B cell (primary cell): ENCODE data around the gene TBC1D20. TPM values are rescaled to one million over a fixed set of nuclear protein-coding genes. Genes with fewer than 3 reads are reported as not detected.

Source experiments
- ATAC-seq: fragments of 200-7000 bp; cut with Tn5 transposase; one replicate; pipeline ENCODE4 v1.10.0; 2021; ENCODE audit warnings: low read depth, mild to moderate bottlenecking, moderate number of reproducible peaks, moderate library complexity
- CTCF ChIA-PET: fragments of 350-600 bp; sonication (Branson Sonifier 250); formaldehyde crosslinking; loops from one replicate; lab custom pipeline; 2021; ENCODE audit warnings: antibody characterized with exemption, inconsistent platforms; lab: Charles Lee
- POLR2A ChIA-PET: fragments of 350-600 bp; sonication (Branson Sonifier 250); formaldehyde crosslinking; loops from one replicate; lab custom pipeline; 2021; ENCODE audit warnings: antibody characterized with exemption; lab: Charles Lee
- DNase-seq: peaks from one replicate; pipeline ENCODE4 v3.0.0; 2013
- H2AFZ ChIP-seq: 2 replicates; pipeline ENCODE4 v1.6.1; 2012; ENCODE audit warnings: mild to moderate bottlenecking, low read depth, low read length; ENCODE audit not compliant: insufficient read depth, poor library complexity, severe bottlenecking
- H3K27ac ChIP-seq, 2 donors: 1 replicate in 1 of 2; 2 replicates in 1 of 2; pipeline ENCODE4 v1.5.1; 2012 to 2013; ENCODE audit warnings: low read length in 2 of 2, mild to moderate bottlenecking in 2 of 2, moderate library complexity in 1 of 2
- H3K27me3 ChIP-seq, 4 experiments: fragments of 200-600 bp in 1 of 4; sonication (generic) in 1 of 4; replicated peaks in 1 of 4; 1 replicate in 2 of 4; 2 replicates in 2 of 4; pipeline versions ENCODE4 v1.6.1 to v1.7.0; 2013 to 2016; ENCODE audit warnings: low read length in 3 of 4, mild to moderate bottlenecking in 2 of 4, mixed read lengths in 1 of 4, moderate library complexity in 1 of 4; ENCODE audit not compliant: insufficient read depth in 4 of 4, control insufficient read depth in 3 of 4; ENCODE audit errors: control extremely low read depth in 1 of 4
- H3K36me3 ChIP-seq, 2 experiments: replicated peaks in 1 of 2; 1 replicate in 1 of 2; 2 replicates in 1 of 2; pipeline versions ENCODE4 v1.6.1 to v1.7.1; 2013; ENCODE audit warnings: low read length in 1 of 2; ENCODE audit not compliant: insufficient read depth in 2 of 2, control insufficient read depth in 1 of 2; ENCODE audit errors: control extremely low read depth in 1 of 2, extremely low read depth in 1 of 2
- H3K4me1 ChIP-seq, 2 donors: fragments of 200-600 bp in 1 of 2; sonication (generic) in 1 of 2; 1 replicate in 1 of 2; 2 replicates in 1 of 2; pipeline versions ENCODE4 v1.5.1 to v1.6.1; 2013 to 2017; ENCODE audit warnings: low read length in 2 of 2; ENCODE audit not compliant: control insufficient read depth in 2 of 2, insufficient read depth in 2 of 2
- H3K4me2 ChIP-seq: replicated peaks from 2 replicates; pipeline ENCODE3; 2012; ENCODE audit warnings: mild to moderate bottlenecking, low read depth, low read length; ENCODE audit not compliant: poor library complexity, severe bottlenecking
- H3K4me3 ChIP-seq, 5 experiments: fragments of 200-600 bp in 1 of 5; sonication (generic) in 1 of 5; 1 replicate in 3 of 5; 2 replicates in 2 of 5; pipeline versions ENCODE4 v1.5.1 to v1.7.0; 2011 to 2016; ENCODE audit warnings: low read length in 4 of 5, mild to moderate bottlenecking in 4 of 5, low read depth in 2 of 5, control low read depth in 1 of 5, moderate library complexity in 1 of 5; ENCODE audit not compliant: insufficient read depth in 1 of 5; ENCODE audit errors: control extremely low read depth in 1 of 5, extremely low read depth in 1 of 5
- H3K79me2 ChIP-seq: fragments of 200-600 bp; sonication (generic); one replicate; pipeline ENCODE4 v1.6.0; 2016; ENCODE audit warnings: low read length; ENCODE audit not compliant: control insufficient read depth, insufficient read depth
- H3K9ac ChIP-seq: fragments of 200-600 bp; sonication (generic); 2 replicates; pipeline ENCODE4 v1.6.1; 2017; ENCODE audit warnings: mild to moderate bottlenecking, low read length, moderate library complexity
- H3K9me3 ChIP-seq, 3 donors: one replicate each; pipeline versions ENCODE4 v1.6.1 to v1.7.1; 2013; ENCODE audit warnings: low read length in 2 of 3; ENCODE audit not compliant: control insufficient read depth in 2 of 3, insufficient read depth in 1 of 3; ENCODE audit errors: control extremely low read depth in 1 of 3
- H4K20me1 ChIP-seq: 2 replicates; pipeline ENCODE4 v1.6.0; 2012; ENCODE audit warnings: mild to moderate bottlenecking, low read length; ENCODE audit not compliant: insufficient read depth, control insufficient read depth, poor library complexity, severe bottlenecking
- H3K27ac Mint-ChIP-seq: one replicate; pipeline ENCODE4 v1.8.0; 2021; ENCODE audit warnings: mixed read lengths
- H3K27me3 Mint-ChIP-seq: one replicate; pipeline ENCODE4 v1.8.0; 2021; ENCODE audit warnings: mixed read lengths
- H3K4me1 Mint-ChIP-seq: one replicate; pipeline ENCODE4 v1.8.0; 2021; ENCODE audit warnings: mixed read lengths
- H3K4me3 Mint-ChIP-seq: one replicate; pipeline ENCODE4 v1.8.0; 2021; ENCODE audit warnings: mixed read lengths
- H3K9me3 Mint-ChIP-seq: one replicate; pipeline ENCODE4 v1.8.0; 2022; ENCODE audit warnings: mixed read lengths; ENCODE audit not compliant: insufficient read depth
- EZH2 ChIP-seq: IDR thresholded peaks from 2 replicates; pipeline ENCODE4 v1.6.1; 2012; ENCODE audit warnings: borderline replicate concordance, low read depth, mild to moderate bottlenecking, moderate library complexity, low read length; ENCODE audit not compliant: insufficient read depth, poor library complexity, severe bottlenecking
- WGBS: methylation state at CpG from one replicate; pipeline ENCODE4 v1.1.5; 2013; ENCODE audit warnings: missing lambda C conversion rate; ENCODE audit not compliant: insufficient coverage; 5-methylcytosine and 5-hydroxymethylcytosine counted together
- intact Hi-C: fragments of 100-400 bp; cut with micrococcal nuclease; formaldehyde crosslinking; loops from one replicate; pipeline ENCODE4 v1.10.0; 2022
- polyA plus RNA-seq: library from polyadenylated mRNA; depleted of rRNA; stranded (reverse); fragments of >200 nt; gene quantifications from 2 replicates; pipeline ENCODE4 v1.2.3, GENCODE V29; 2012
- total RNA-seq, 2 donors: library from RNA; stranded (reverse); fragments of 120-200 nt in 1 of 2; gene quantifications; 1 replicate in 1 of 2; 2 replicates in 1 of 2; pipeline versions ENCODE4 v1.2.3 to v1.2.4, GENCODE V29; 2013 to 2022
- TF ChIP-seq, protein P1 (sequence below): fragments of 200-600 bp; IDR thresholded peaks from one replicate; pipeline ENCODE4 v1.8.0; 2022; ENCODE audit warnings: antibody characterized with exemption, mild to moderate bottlenecking

TBC1D20 gene
- total and polyA plus RNA-seq, 2 donors (not counting 1 experiment from before 2014, with no cell fraction given), result 31.7 to 40.0 TPM

DNA sequence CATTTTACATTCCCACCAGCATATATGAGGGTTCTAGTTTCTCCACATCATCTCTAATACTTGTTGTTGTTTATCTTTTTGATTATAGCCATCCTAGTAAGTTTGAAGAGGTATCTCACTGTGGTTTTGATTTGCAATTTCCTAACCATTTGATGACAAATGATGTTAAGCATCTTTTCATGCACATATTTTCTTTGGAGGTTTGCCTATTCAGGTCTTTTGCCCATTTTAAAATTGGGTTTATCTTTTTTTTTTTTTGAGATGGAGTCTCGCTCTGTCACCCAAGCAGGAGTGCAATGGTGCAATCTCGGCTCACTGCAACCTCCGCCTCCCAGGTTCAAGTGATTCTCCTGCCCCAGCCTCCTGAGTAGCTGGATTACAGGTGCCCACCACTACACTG lies 50.3 kb downstream of the TBC1D20 start:
- Histone ChIP-seq H3K27ac (no peak overlapping the region), H3K79me2 (peaks cover 76% of the 10 kb centered on the region), H3K9me3 (no peaks in the 10 kb centered on the region), H3K4me2 (no peak overlapping the region), H3K36me3 (peaks cover 0 to 19% of the 10 kb centered on the region in 2 experiments), H3K9ac (no peak overlapping the region), H3K27me3 (no peaks in the 10 kb centered on the region), H3K4me1 (peaks cover 18 to 20% of the 10 kb centered on the region in 2 donors), H4K20me1 (peaks cover 34% of the 10 kb centered on the region), H3K4me3 (no peak overlapping the region), H2AFZ (no peak overlapping the region)
- CTCF ChIA-PET, result interaction anchor here (1.1 kb wide), 1 partner anchor 58 kb away, joined by 3 read pairs; no protein-coding TSS in a partner anchor
- ATAC-seq, result no peak
- no peak overlapping the region for H3K27ac Mint-ChIP-seq
- WGBS, result 100% methylated on average over 2 of the region's 3 CpGs
- no peak for DNase-seq
- POLR2A ChIA-PET, result no interaction called here
- no peaks in the 10 kb centered on the region for H3K27me3 Mint-ChIP-seq
- intact Hi-C loops, result no loop called here
- H3K4me3 Mint-ChIP-seq, result no peak overlapping the region
- H3K4me1 Mint-ChIP-seq, result peaks cover 40% of the 10 kb centered on the region
- H3K9me3 Mint-ChIP-seq, result no peaks in the 10 kb centered on the region
- TF ChIP-seq, protein P1, sequence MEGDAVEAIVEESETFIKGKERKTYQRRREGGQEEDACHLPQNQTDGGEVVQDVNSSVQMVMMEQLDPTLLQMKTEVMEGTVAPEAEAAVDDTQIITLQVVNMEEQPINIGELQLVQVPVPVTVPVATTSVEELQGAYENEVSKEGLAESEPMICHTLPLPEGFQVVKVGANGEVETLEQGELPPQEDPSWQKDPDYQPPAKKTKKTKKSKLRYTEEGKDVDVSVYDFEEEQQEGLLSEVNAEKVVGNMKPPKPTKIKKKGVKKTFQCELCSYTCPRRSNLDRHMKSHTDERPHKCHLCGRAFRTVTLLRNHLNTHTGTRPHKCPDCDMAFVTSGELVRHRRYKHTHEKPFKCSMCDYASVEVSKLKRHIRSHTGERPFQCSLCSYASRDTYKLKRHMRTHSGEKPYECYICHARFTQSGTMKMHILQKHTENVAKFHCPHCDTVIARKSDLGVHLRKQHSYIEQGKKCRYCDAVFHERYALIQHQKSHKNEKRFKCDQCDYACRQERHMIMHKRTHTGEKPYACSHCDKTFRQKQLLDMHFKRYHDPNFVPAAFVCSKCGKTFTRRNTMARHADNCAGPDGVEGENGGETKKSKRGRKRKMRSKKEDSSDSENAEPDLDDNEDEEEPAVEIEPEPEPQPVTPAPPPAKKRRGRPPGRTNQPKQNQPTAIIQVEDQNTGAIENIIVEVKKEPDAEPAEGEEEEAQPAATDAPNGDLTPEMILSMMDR, result no peak
- no peak for TF ChIP-seq EZH2

DNA sequence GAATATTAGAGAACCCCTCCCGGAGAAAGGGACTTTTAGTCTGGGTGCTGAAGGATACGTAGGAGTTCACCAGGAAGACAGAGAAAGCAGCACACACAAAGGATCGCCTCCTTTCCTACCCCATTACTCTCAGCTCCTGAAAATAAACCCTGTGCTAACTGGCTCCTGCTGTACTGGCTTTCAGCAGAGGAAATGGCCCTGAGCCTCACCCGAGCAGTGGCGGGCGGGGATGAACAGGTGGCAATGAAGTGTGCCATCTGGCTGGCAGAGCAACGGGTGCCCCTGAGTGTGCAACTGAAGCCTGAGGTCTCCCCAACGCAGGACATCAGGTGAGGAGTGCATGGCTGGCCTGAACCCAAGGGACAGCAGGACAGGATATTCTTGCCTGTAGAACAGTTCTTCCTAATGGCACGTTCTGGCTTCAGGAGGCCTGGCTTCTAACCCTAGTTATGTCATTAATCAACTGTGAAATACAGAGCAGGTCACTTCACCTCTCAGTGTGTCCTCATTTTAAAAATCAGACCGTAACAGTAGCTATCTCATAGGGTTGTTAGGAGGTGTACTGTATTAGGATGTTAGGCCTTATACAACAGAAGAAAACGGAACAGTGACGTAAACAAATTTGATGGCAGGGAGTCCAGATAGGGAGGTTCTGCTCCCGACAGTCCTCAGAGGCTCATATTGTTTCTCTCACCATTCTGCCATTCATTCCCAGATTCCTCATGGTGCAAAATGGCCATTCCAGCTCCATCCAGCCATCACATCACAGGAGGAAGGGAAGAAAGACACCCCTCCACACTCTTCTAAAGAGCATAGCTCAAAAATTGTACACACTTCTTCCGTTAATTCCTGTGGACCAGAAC lies 52.4 kb downstream of the TBC1D20 start:
- intact Hi-C loops, result no loop called here
- Histone ChIP-seq H3K79me2 (peaks cover 56% of the 10 kb centered on the region), H3K27me3 (no peaks in the 10 kb centered on the region), H3K9ac (peak overlapping the region; percentile 99), H3K36me3 (peaks cover 0 to 8% of the 10 kb centered on the region in 2 experiments), H3K4me3 (peak overlapping the region in 3 of 5 experiments; percentile 13 to 99 (median 96)), H4K20me1 (peaks cover 27% of the 10 kb centered on the region), H3K9me3 (no peaks in the 10 kb centered on the region), H2AFZ (no peak overlapping the region), H3K4me1 (peaks cover 22 to 24% of the 10 kb centered on the region in 2 donors), H3K27ac (peak overlapping the region in 1 of 2 donors; percentile 94), H3K4me2 (peak overlapping the region; percentile 99)
- H3K27me3 Mint-ChIP-seq, result no peaks in the 10 kb centered on the region
- POLR2A ChIA-PET, result interaction anchor here (0.6 kb wide), 1 partner anchor 52 kb away, joined by 5 read pairs; the partner anchor contains the start of gene TBC1D20
- 44% methylated on average over 6 of the region's 14 CpGs for WGBS
- TF ChIP-seq, protein P1, result no peak
- TF ChIP-seq EZH2, result no peak
- H3K4me3 Mint-ChIP-seq, result peak overlapping the region; percentile 89
- ATAC-seq (no peak), DNase-seq (no peak)
- CTCF ChIA-PET, result interaction anchor here (0.7 kb wide), 1 partner anchor 20 kb away, joined by 3 read pairs; no protein-coding TSS in a partner anchor
- H3K9me3 Mint-ChIP-seq, result no peaks in the 10 kb centered on the region
- peak overlapping the region; percentile 86 for H3K27ac Mint-ChIP-seq
- H3K4me1 Mint-ChIP-seq, result peaks cover 45% of the 10 kb centered on the region
